ENCODE measurements around the gene ADGB.

DNA sequence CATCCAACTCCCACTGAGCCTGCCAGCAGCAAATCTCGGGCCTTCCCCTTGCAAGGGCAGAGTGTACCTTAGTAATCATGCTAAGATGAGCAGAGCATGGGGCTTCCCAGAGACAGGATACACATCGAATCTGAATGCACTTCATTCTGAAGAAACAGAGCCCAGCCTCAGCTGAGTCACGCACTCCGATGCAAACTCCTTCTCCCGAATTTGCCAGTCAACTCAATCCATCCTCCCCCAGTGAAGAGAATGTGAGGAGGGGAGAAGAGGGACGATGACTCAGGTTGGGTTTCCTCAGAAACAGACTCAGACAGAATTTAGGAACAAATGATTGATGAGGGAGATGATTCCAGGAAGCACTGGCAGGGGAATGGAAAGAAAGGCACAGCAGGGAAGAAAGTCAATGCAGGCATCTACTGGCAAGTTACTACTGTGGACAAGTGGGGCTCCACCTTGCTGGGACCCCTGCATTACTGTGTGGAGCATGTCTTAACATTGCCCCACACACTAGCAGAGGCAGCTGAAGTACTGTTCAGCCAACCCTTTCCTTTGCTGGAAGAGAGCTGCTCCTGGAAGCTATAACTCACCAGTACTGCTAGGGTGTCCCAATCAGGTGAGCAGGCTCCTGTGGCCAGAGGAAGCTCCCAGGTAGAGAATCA lies 251.6 kb downstream of the ADGB start:
- TF ChIP-seq, protein P1, sequence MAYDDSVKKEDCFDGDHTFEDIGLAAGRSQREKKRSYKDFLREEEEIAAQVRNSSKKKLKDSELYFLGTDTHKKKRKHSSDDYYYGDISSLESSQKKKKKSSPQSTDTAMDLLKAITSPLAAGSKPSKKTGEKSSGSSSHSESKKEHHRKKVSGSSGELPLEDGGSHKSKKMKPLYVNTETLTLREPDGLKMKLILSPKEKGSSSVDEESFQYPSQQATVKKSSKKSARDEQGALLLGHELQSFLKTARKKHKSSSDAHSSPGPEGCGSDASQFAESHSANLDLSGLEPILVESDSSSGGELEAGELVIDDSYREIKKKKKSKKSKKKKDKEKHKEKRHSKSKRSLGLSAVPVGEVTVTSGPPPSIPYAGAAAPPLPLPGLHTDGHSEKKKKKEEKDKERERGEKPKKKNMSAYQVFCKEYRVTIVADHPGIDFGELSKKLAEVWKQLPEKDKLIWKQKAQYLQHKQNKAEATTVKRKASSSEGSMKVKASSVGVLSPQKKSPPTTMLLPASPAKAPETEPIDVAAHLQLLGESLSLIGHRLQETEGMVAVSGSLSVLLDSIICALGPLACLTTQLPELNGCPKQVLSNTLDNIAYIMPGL (CRISPR knock-in tag; IDR thresholded peaks at IDR 0.05; ENCODE audit: borderline replicate concordance): no peak
- TF ChIP-seq POLR2A (IDR thresholded peaks at IDR 0.05; ENCODE audit: low read length) (no peak), RCOR1 (IDR thresholded peaks at IDR 0.05; ENCODE audit: low read depth, low read length) (no peak)
- TF ChIP-seq, protein P2, sequence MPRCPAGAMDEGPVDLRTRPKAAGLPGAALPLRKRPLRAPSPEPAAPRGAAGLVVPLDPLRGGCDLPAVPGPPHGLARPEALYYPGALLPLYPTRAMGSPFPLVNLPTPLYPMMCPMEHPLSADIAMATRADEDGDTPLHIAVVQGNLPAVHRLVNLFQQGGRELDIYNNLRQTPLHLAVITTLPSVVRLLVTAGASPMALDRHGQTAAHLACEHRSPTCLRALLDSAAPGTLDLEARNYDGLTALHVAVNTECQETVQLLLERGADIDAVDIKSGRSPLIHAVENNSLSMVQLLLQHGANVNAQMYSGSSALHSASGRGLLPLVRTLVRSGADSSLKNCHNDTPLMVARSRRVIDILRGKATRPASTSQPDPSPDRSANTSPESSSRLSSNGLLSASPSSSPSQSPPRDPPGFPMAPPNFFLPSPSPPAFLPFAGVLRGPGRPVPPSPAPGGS (IDR thresholded peaks at IDR 0.05): no peak
- TF ChIP-seq, protein P3, sequence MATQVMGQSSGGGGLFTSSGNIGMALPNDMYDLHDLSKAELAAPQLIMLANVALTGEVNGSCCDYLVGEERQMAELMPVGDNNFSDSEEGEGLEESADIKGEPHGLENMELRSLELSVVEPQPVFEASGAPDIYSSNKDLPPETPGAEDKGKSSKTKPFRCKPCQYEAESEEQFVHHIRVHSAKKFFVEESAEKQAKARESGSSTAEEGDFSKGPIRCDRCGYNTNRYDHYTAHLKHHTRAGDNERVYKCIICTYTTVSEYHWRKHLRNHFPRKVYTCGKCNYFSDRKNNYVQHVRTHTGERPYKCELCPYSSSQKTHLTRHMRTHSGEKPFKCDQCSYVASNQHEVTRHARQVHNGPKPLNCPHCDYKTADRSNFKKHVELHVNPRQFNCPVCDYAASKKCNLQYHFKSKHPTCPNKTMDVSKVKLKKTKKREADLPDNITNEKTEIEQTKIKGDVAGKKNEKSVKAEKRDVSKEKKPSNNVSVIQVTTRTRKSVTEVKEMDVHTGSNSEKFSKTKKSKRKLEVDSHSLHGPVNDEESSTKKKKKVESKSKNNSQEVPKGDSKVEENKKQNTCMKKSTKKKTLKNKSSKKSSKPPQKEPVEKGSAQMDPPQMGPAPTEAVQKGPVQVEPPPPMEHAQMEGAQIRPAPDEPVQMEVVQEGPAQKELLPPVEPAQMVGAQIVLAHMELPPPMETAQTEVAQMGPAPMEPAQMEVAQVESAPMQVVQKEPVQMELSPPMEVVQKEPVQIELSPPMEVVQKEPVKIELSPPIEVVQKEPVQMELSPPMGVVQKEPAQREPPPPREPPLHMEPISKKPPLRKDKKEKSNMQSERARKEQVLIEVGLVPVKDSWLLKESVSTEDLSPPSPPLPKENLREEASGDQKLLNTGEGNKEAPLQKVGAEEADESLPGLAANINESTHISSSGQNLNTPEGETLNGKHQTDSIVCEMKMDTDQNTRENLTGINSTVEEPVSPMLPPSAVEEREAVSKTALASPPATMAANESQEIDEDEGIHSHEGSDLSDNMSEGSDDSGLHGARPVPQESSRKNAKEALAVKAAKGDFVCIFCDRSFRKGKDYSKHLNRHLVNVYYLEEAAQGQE (IDR thresholded peaks at IDR 0.05): no peak

All from A549 (cell line).